Activated naive CD8-positive, alpha-beta T cell treated with anti-CD3 and anti-CD28 coated beads, Interleukin-2, amount 50 U/mL, for 16 hours (primary cell): ENCODE results near the gene IL2RA.
"Not testable (repeated sequence)": the region's sequence is repeated elsewhere in the genome, so short reads cannot be mapped to it uniquely, and the experiment has no call there.

Source experiments
- DNase-seq: peaks from one replicate; pipeline ENCODE4 v3.0.0-alpha.2; 2020; ENCODE audit warnings: low read depth, low spot score

Gene IL2RA

GRCh38 chr10:6014241-6014761 lies 47.9 kb downstream of the IL2RA start:
- no peak for DNase-seq

GRCh38 chr10:6013413-6014192 lies 48.6 kb downstream of the IL2RA start:
- no peak for DNase-seq

GRCh38 chr10:6012121-6012905 lies 49.9 kb downstream of the IL2RA start:
- no peak for DNase-seq

GRCh38 chr10:6011558-6011957 lies 50.6 kb downstream of the IL2RA start:
- no peak for DNase-seq

GRCh38 chr10:6010569-6010968 lies 51.6 kb downstream of the IL2RA start:
- DNase-seq: no peak

- DNase-seq: no peak
Observed at GRCh38 chr10:6009961-6010360, 52.2 kb downstream of the IL2RA start.

- DNase-seq: no peak
Observed at GRCh38 chr10:6009150-6009549, 53.0 kb downstream of the IL2RA start.

GRCh38 chr10:6008497-6009142 lies 53.5 kb downstream of the IL2RA start:
- DNase-seq: no peak

- no peak for DNase-seq
Observed at GRCh38 chr10:6006991-6007390, 55.2 kb downstream of the IL2RA start.

- DNase-seq: no peak
Observed at GRCh38 chr10:6006546-6006945, 55.6 kb downstream of the IL2RA start.

- DNase-seq: no peak
Observed at GRCh38 chr10:6005856-6006395, 56.2 kb downstream of the IL2RA start.

GRCh38 chr10:6005161-6005804 lies 56.9 kb downstream of the IL2RA start:
- DNase-seq: not testable (repeated sequence)

- no peak for DNase-seq
Observed at GRCh38 chr10:6002809-6003510, 59.2 kb downstream of the IL2RA start.

GRCh38 chr10:5999440-6000165 lies 62.6 kb downstream of the IL2RA start:
- DNase-seq: no peak

- no peak for DNase-seq
Observed at GRCh38 chr10:5996696-5997095, 65.5 kb downstream of the IL2RA start.

GRCh38 chr10:5992398-5992797 lies 69.8 kb downstream of the IL2RA start:
- no peak for DNase-seq

GRCh38 chr10:5991708-5992107 lies 70.5 kb downstream of the IL2RA start:
- no peak for DNase-seq

GRCh38 chr10:5989756-5990155 lies 72.4 kb downstream of the IL2RA start:
- no peak for DNase-seq

- no peak for DNase-seq
Observed at GRCh38 chr10:5988336-5988920, 73.7 kb downstream of the IL2RA start.

- no peak for DNase-seq
Observed at GRCh38 chr10:5987747-5988146, 74.4 kb downstream of the IL2RA start.
